Glutamatergic neuron (in vitro differentiated cells): Measurements from ENCODE around the gene MFAP5. TPM values are rescaled to one million over a fixed set of nuclear protein-coding genes. Genes with fewer than 3 reads are reported as not detected.
"Not testable (repeated sequence)": the region's sequence is repeated elsewhere in the genome, so short reads cannot be mapped to it uniquely, and the experiment has no call there.

Source experiments
- DNase-seq: peaks from one replicate; pipeline ENCODE4 v3.0.0; 2022
- H3K27ac Mint-ChIP-seq: one replicate; pipeline ENCODE4 v1.8.0; 2020; ENCODE audit warnings: mild to moderate bottlenecking, mixed read lengths, inconsistent platforms; ENCODE audit not compliant: unreplicated experiment
- H3K27me3 Mint-ChIP-seq: one replicate; pipeline ENCODE4 v1.8.0; 2020; ENCODE audit warnings: mild to moderate bottlenecking, moderate library complexity, mixed read lengths, inconsistent platforms; ENCODE audit not compliant: unreplicated experiment
- H3K36me3 Mint-ChIP-seq: one replicate; pipeline ENCODE4 v1.8.0; 2020; ENCODE audit warnings: mild to moderate bottlenecking, mixed read lengths, inconsistent platforms; ENCODE audit not compliant: unreplicated experiment
- H3K4me1 Mint-ChIP-seq: one replicate; pipeline ENCODE4 v1.8.0; 2020; ENCODE audit warnings: mild to moderate bottlenecking, low read depth, mixed read lengths, inconsistent platforms; ENCODE audit not compliant: unreplicated experiment
- H3K4me3 Mint-ChIP-seq: one replicate; pipeline ENCODE4 v1.8.0; 2020; ENCODE audit warnings: mild to moderate bottlenecking, mixed read lengths, inconsistent platforms; ENCODE audit not compliant: unreplicated experiment
- H3K9me3 Mint-ChIP-seq: one replicate; pipeline ENCODE4 v1.8.0; 2020; ENCODE audit warnings: mild to moderate bottlenecking, moderate library complexity, mixed read lengths, inconsistent platforms; ENCODE audit not compliant: unreplicated experiment
- total RNA-seq: library from RNA; stranded (reverse); fragmentation: NEBNext Ultra II Directional; extraction: Animal tissue kit (Norgen Biotek cat#: 25700); gene quantifications from one replicate; pipeline ENCODE4 v1.2.1, GENCODE V29; 2021; ENCODE audit not compliant: unreplicated experiment
- TF ChIP-seq, protein P1 (sequence below): fragments of 200-600 bp; sonication (generic); IDR thresholded peaks from one replicate; pipeline ENCODE4 v1.5.0; 2021; ENCODE audit not compliant: partially characterized antibody, unreplicated experiment

MFAP5 gene
- total RNA-seq, 1 donor from 2014 or later: not detected

DNA sequence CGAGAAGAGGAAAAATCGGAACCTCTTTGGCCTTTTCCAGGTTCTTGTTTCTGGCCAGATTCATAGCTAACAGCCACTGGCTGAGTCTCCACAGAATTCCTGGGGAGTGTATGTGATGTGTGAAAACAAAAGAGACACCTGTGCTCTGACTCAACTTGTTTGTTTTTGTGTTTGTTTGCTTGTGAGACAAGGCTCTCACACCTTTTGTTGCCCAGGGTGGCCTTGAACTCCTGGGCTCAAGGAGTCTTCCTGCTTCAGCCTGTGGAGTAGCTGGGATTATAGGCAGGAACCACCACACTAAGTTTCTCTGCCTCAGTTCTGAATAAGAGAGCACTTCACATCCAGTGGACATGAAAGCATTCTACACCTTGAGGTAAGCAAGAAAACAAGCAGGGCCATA lies 22.7 kb downstream of the MFAP5 start:
- Mint-ChIP-seq H3K4me1 (peaks cover 20% of the 10 kb centered on the region), H3K27ac (no peak overlapping the region), H3K27me3 (no peaks in the 10 kb centered on the region), H3K36me3 (no peaks in the 10 kb centered on the region), H3K9me3 (peaks cover 3% of the 10 kb centered on the region), H3K4me3 (no peak overlapping the region)
- TF ChIP-seq, protein P1, sequence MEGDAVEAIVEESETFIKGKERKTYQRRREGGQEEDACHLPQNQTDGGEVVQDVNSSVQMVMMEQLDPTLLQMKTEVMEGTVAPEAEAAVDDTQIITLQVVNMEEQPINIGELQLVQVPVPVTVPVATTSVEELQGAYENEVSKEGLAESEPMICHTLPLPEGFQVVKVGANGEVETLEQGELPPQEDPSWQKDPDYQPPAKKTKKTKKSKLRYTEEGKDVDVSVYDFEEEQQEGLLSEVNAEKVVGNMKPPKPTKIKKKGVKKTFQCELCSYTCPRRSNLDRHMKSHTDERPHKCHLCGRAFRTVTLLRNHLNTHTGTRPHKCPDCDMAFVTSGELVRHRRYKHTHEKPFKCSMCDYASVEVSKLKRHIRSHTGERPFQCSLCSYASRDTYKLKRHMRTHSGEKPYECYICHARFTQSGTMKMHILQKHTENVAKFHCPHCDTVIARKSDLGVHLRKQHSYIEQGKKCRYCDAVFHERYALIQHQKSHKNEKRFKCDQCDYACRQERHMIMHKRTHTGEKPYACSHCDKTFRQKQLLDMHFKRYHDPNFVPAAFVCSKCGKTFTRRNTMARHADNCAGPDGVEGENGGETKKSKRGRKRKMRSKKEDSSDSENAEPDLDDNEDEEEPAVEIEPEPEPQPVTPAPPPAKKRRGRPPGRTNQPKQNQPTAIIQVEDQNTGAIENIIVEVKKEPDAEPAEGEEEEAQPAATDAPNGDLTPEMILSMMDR: no peak
- no peak for DNase-seq

DNA sequence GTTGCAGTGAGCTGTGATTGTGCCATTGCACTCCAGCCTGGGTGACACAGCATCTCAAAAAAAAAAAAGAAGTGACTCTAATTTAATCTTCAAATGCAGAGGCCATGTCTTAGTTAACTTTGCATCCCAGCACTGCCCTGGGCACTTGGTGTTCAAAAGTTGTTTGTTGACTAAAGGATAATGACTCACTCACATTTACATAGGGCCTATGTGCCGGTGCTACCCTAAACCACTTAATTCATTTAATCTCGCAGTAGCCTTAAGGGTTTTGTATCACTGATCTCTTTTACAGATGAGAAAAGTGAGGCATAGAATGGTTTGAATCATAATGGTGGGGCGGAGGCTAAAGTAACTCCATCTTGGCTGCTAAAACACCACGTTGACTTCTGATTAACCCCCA lies 23.7 kb downstream of the MFAP5 start:
- Mint-ChIP-seq H3K4me1 (peaks cover 20% of the 10 kb centered on the region), H3K36me3 (no peaks in the 10 kb centered on the region), H3K27ac (no peak overlapping the region), H3K27me3 (no peaks in the 10 kb centered on the region), H3K9me3 (peaks cover 5% of the 10 kb centered on the region), H3K4me3 (no peak overlapping the region)
- DNase-seq: no peak
- TF ChIP-seq, protein P1: no peak

DNA sequence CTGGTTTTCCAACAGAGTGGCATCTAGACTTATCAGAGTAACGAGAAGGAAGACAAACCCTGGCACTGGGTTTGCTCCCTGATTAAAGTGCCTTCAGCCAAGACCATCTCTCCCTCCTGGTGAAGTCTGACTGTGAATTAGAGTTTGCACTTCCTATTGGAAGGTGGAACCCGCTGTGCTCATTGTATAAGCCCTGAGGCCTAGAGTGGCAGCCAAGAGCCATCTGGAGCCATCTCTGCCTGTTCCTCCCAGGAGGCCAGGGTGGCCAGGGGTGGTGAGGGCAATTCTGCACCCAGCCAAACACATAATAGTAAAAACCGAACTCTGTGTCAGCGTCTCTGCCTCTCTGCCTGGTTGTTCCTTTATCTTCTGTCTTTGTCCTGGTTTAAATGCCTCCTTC lies 25.0 kb downstream of the MFAP5 start:
- Mint-ChIP-seq H3K4me3 (no peak overlapping the region), H3K36me3 (no peaks in the 10 kb centered on the region), H3K9me3 (peaks cover 5% of the 10 kb centered on the region), H3K4me1 (peaks cover 22% of the 10 kb centered on the region), H3K27ac (no peak overlapping the region), H3K27me3 (no peaks in the 10 kb centered on the region)
- no peak for DNase-seq
- TF ChIP-seq, protein P1: no peak

DNA sequence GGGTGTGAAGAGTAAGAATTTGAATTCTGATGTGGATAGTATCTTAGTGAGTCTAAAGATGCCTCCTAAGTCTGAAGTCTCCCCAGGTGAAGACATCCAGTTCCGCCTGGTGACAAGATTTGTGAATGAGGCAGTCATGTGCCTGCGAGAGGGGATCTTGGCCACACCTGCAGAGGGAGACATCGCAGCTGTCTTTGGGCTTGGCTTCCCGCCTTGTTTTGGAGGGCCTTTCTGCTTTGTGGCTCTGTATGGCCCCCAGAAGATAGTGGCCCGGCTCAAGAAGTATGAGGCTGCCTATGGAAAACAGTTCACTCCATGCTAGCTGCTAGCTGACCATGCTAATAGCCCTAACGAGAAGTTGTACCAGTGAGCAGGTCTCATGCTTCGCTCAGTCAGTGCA lies 25.4 kb downstream of the MFAP5 start:
- Mint-ChIP-seq H3K4me3 (no peak overlapping the region), H3K36me3 (no peaks in the 10 kb centered on the region), H3K27me3 (no peaks in the 10 kb centered on the region), H3K9me3 (peaks cover 5% of the 10 kb centered on the region), H3K27ac (no peak overlapping the region), H3K4me1 (peaks cover 22% of the 10 kb centered on the region)
- TF ChIP-seq, protein P1: no peak
- no peak for DNase-seq

DNA sequence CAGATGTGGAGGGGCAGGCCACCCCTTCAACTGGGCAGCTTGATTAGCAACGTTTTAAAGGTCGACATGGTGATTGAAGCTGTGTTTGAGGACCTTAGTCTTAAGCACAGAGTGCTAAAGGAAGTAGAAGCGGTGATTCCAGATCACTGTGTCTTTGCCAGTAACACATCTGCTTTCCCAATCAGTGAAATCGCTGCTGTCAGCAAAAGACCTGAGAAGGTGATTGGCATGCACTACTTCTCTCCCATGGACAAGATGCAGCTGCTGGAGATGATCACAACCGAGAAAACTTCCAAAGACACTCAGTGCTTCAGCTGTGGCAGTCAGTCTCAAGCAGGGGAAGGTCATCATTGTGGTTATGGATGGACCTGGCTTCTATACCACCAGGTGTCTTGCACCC lies 26.0 kb downstream of the MFAP5 start:
- Mint-ChIP-seq H3K4me3 (no peak overlapping the region), H3K36me3 (no peaks in the 10 kb centered on the region), H3K27me3 (no peaks in the 10 kb centered on the region), H3K9me3 (peaks cover 5% of the 10 kb centered on the region), H3K4me1 (peaks cover 22% of the 10 kb centered on the region), H3K27ac (no peak overlapping the region)
- TF ChIP-seq, protein P1: no peak
- DNase-seq: no peak

DNA sequence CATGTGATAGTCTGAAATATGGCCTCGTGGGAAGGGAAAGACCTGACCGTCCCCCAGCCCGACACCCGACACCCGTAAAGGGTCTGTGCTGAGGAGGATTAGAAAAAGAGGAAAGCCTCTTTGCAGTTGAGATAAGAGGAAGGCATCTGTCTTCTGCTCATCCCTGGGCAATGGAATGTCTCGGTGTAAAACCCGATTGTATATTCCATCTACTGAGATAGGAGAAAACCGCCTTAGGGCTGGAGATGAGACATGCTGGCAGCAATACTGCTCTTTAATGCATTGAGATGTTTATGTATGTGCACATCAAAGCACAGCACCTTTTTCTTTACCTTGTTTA lies 26.6 kb downstream of the MFAP5 start:
- H3K9me3 Mint-ChIP-seq, H3K36me3 Mint-ChIP-seq, DNase-seq, H3K27me3 Mint-ChIP-seq, H3K27ac Mint-ChIP-seq: not testable (repeated sequence)
- H3K4me1 Mint-ChIP-seq: peaks cover 22% of the 10 kb centered on the region
- H3K4me3 Mint-ChIP-seq: peak overlapping the region; percentile 39

DNA sequence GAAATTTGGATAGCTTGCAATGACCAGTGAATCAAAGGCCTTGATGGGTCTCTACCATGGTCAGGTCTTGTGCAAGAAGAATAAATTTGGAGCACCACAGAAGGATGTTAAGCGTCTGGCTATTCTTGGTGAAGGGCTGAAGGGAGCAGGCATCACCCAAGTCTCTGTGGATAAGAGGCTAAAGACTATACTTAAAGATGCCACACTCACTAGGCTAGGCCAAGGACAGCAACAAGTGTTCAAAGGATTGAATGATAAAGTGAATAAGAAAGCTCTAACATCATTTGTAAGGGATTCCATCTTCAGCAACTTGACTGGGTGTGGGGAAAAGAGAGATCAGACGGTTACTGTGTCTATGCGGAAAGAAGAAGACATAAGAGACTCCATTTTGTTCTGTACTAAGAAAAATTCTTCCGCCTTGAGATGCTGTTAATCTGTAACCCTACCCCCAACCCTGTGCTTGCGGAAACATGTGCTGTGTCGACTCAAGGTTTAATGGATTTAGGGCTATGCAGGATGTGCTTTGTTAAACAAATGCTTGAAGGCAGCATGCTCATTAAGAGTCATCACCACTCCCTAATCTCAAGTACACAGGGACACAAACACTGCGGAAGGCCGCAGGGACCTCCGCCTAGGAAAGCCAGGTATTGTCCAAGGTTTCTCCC lies 27.2 kb downstream of the MFAP5 start:
- not testable (repeated sequence) for H3K4me3 Mint-ChIP-seq, H3K9me3 Mint-ChIP-seq, H3K27ac Mint-ChIP-seq, DNase-seq, H3K36me3 Mint-ChIP-seq, H3K27me3 Mint-ChIP-seq
- H3K4me1 Mint-ChIP-seq: peaks cover 22% of the 10 kb centered on the region
